ENCODE measurements around the gene ACSF2.

ACSF2 gene

GRCh38 chr17:50440838-50441829 lies 15.1 kb downstream of the ACSF2 start:
- DNase-seq, result no peak

- DNase-seq, result no peak
Measured at GRCh38 chr17:50443505-50443974, 17.5 kb downstream of the ACSF2 start.

- DNase-seq, result no peak
Measured at GRCh38 chr17:50444841-50445715, 19.1 kb downstream of the ACSF2 start.

- no peak for DNase-seq
Measured at GRCh38 chr17:50445730-50446325, 19.8 kb downstream of the ACSF2 start.

GRCh38 chr17:50447870-50448595 lies 22.0 kb downstream of the ACSF2 start:
- peak; percentile 16 for DNase-seq

- DNase-seq, result no peak
Measured at GRCh38 chr17:50448643-50449042, 22.6 kb downstream of the ACSF2 start.

- DNase-seq, result no peak
Measured at GRCh38 chr17:50451943-50452629, 26.1 kb downstream of the ACSF2 start.

- no peak for DNase-seq
Measured at GRCh38 chr17:50452630-50453300, 26.7 kb downstream of the ACSF2 start.

GRCh38 chr17:50453901-50454300 lies 27.9 kb downstream of the ACSF2 start:
- DNase-seq, result no peak

- no peak for DNase-seq
Measured at GRCh38 chr17:50457621-50458020, 31.6 kb downstream of the ACSF2 start.

GRCh38 chr17:50458270-50458669 lies 32.3 kb downstream of the ACSF2 start:
- DNase-seq, result no peak

- peak; percentile 87 for DNase-seq
Measured at GRCh38 chr17:50458701-50459676, 33.0 kb downstream of the ACSF2 start.

GRCh38 chr17:50459756-50460155 lies 33.7 kb downstream of the ACSF2 start:
- DNase-seq, result no peak

- DNase-seq, result no peak
Measured at GRCh38 chr17:50460831-50461526, 35.0 kb downstream of the ACSF2 start.

- DNase-seq, result no peak
Measured at GRCh38 chr17:50461550-50462132, 35.6 kb downstream of the ACSF2 start.

GRCh38 chr17:50462446-50462845 lies 36.4 kb downstream of the ACSF2 start:
- no peak for DNase-seq

- DNase-seq, result no peak
Measured at GRCh38 chr17:50464121-50464520, 38.1 kb downstream of the ACSF2 start.

GRCh38 chr17:50464736-50465135 lies 38.7 kb downstream of the ACSF2 start:
- DNase-seq, result no peak

GRCh38 chr17:50465171-50465570 lies 39.2 kb downstream of the ACSF2 start:
- no peak for DNase-seq
